Ectodermal cell (in vitro differentiated cells): ENCODE results near the gene KRABD2.
A peak's percentile ranks its signal among the peaks of the same experiment; 100 is the strongest.

ENCODE experiments used
- H3K27ac ChIP-seq: 2 replicates; pipeline ENCODE4 v1.7.0; 2013; ENCODE audit warnings: mild to moderate bottlenecking, low read depth, low read length; ENCODE audit not compliant: insufficient read depth, poor library complexity, severe bottlenecking
- H3K27me3 ChIP-seq: 2 replicates; pipeline ENCODE4 v1.7.0; 2013; ENCODE audit warnings: mild to moderate bottlenecking, low read length; ENCODE audit not compliant: insufficient read depth, control insufficient read depth, poor library complexity, severe bottlenecking
- H3K36me3 ChIP-seq: one replicate; pipeline ENCODE4 v1.7.0; 2013; ENCODE audit warnings: low read length; ENCODE audit not compliant: control insufficient read depth, insufficient read depth
- H3K4me1 ChIP-seq: one replicate; pipeline ENCODE4 v1.7.0; 2013; ENCODE audit warnings: low read length; ENCODE audit not compliant: control insufficient read depth, insufficient read depth
- H3K4me3 ChIP-seq: 2 replicates; pipeline ENCODE4 v1.7.0; 2013; ENCODE audit warnings: low read depth, low read length, control low read depth; ENCODE audit not compliant: insufficient read depth
- H3K9me3 ChIP-seq: 2 replicates; pipeline ENCODE4 v1.7.0; 2013; ENCODE audit warnings: mild to moderate bottlenecking, low read length, moderate library complexity; ENCODE audit not compliant: control insufficient read depth
- WGBS, 2 experiments: methylation state at CpG; one replicate each; pipeline ENCODE4 v1.1.7; 2013; ENCODE audit warnings: missing lambda C conversion rate in 2 of 2; 5-methylcytosine and 5-hydroxymethylcytosine counted together

Gene KRABD2

GRCh38 chr17:8376271-8377067 lies at the start of gene KRABD2:
TSS of gene KRABD2 (minus strand) at chr17:8376704.
- peak within 1 kb of the TSS; percentile 89 for H3K27ac ChIP-seq
- H3K4me3 ChIP-seq: peak within 1 kb of the TSS; percentile 75
- H3K9me3 ChIP-seq: no peaks in the 10 kb centered on the region
- WGBS, 2 experiments: 13 to 14% methylated on average over 41 of the region's 41 CpGs
- H3K36me3 ChIP-seq: peaks cover 39% of the 10 kb centered on the region
- H3K4me1 ChIP-seq: peaks cover 9% of the 10 kb centered on the region
- H3K27me3 ChIP-seq: no peaks in the 10 kb centered on the region

- Histone ChIP-seq H3K27ac (no peak overlapping the region), H3K36me3 (no peaks in the 10 kb centered on the region), H3K4me3 (no peak overlapping the region), H3K9me3 (no peaks in the 10 kb centered on the region), H3K27me3 (no peaks in the 10 kb centered on the region), H3K4me1 (peaks cover 4% of the 10 kb centered on the region)
- 76 to 86% methylated on average over 3 of the region's 3 CpGs for WGBS, 2 experiments
Observed at GRCh38 chr17:8421571-8421970, 45.1 kb upstream of the KRABD2 start.

GRCh38 chr17:8420041-8420934 lies 43.8 kb upstream of the KRABD2 start:
- H3K4me3 ChIP-seq: no peak overlapping the region
- no peaks in the 10 kb centered on the region for H3K36me3 ChIP-seq
- no peaks in the 10 kb centered on the region for H3K27me3 ChIP-seq
- H3K4me1 ChIP-seq: no peaks in the 10 kb centered on the region
- no peaks in the 10 kb centered on the region for H3K9me3 ChIP-seq
- no peak overlapping the region for H3K27ac ChIP-seq
- 79 to 84% methylated on average over 4 of the region's 5 CpGs for WGBS, 2 experiments

GRCh38 chr17:8419305-8419704 lies 42.8 kb upstream of the KRABD2 start:
- no peaks in the 10 kb centered on the region for H3K36me3 ChIP-seq
- H3K9me3 ChIP-seq: no peaks in the 10 kb centered on the region
- H3K4me3 ChIP-seq: no peak overlapping the region
- no peak overlapping the region for H3K27ac ChIP-seq
- H3K4me1 ChIP-seq: no peaks in the 10 kb centered on the region
- H3K27me3 ChIP-seq: no peaks in the 10 kb centered on the region
- WGBS, 2 experiments: 83 to 100% methylated on average over 1 of the region's 1 CpG

- no peaks in the 10 kb centered on the region for H3K4me1 ChIP-seq
- WGBS, 2 experiments: 81 to 83% methylated on average over 1 of the region's 1 CpG
- H3K9me3 ChIP-seq: no peaks in the 10 kb centered on the region
- H3K36me3 ChIP-seq: no peaks in the 10 kb centered on the region
- H3K4me3 ChIP-seq: no peak overlapping the region
- H3K27me3 ChIP-seq: no peaks in the 10 kb centered on the region
- no peak overlapping the region for H3K27ac ChIP-seq
Observed at GRCh38 chr17:8418471-8418870, 42.0 kb upstream of the KRABD2 start.

- Histone ChIP-seq H3K36me3 (no peaks in the 10 kb centered on the region), H3K27ac (no peak overlapping the region), H3K4me3 (no peak overlapping the region), H3K9me3 (no peaks in the 10 kb centered on the region), H3K4me1 (no peaks in the 10 kb centered on the region), H3K27me3 (no peaks in the 10 kb centered on the region)
- 92% methylated on average over 4 of the region's 4 CpGs for WGBS, 2 experiments
Observed at GRCh38 chr17:8417806-8418205, 41.3 kb upstream of the KRABD2 start.

GRCh38 chr17:8413938-8414337 lies 37.4 kb upstream of the KRABD2 start:
- no peak overlapping the region for H3K4me3 ChIP-seq
- H3K27me3 ChIP-seq: peaks cover 3% of the 10 kb centered on the region
- H3K4me1 ChIP-seq: no peaks in the 10 kb centered on the region
- H3K27ac ChIP-seq: no peak overlapping the region
- no peaks in the 10 kb centered on the region for H3K9me3 ChIP-seq
- H3K36me3 ChIP-seq: no peaks in the 10 kb centered on the region

GRCh38 chr17:8413328-8413727 lies 36.8 kb upstream of the KRABD2 start:
- no peak overlapping the region for H3K4me3 ChIP-seq
- WGBS, 2 experiments: 87 to 95% methylated on average over 4 of the region's 4 CpGs
- H3K9me3 ChIP-seq: no peaks in the 10 kb centered on the region
- H3K27me3 ChIP-seq: peaks cover 3% of the 10 kb centered on the region
- no peak overlapping the region for H3K27ac ChIP-seq
- no peaks in the 10 kb centered on the region for H3K4me1 ChIP-seq
- H3K36me3 ChIP-seq: no peaks in the 10 kb centered on the region

GRCh38 chr17:8412089-8412488 lies 35.6 kb upstream of the KRABD2 start:
- Histone ChIP-seq H3K9me3 (no peaks in the 10 kb centered on the region), H3K36me3 (no peaks in the 10 kb centered on the region), H3K4me1 (no peaks in the 10 kb centered on the region), H3K27me3 (peaks cover 3% of the 10 kb centered on the region), H3K4me3 (no peak overlapping the region), H3K27ac (no peak overlapping the region)
- 80% methylated on average over 5 of the region's 5 CpGs for WGBS, 2 experiments

- Histone ChIP-seq H3K9me3 (no peaks in the 10 kb centered on the region), H3K4me1 (no peaks in the 10 kb centered on the region), H3K27me3 (peaks cover 3% of the 10 kb centered on the region), H3K36me3 (no peaks in the 10 kb centered on the region), H3K4me3 (no peak overlapping the region), H3K27ac (no peak overlapping the region)
- WGBS, 2 experiments: 81 to 83% methylated on average over 1 of the region's 1 CpG
Observed at GRCh38 chr17:8410883-8411238, 34.4 kb upstream of the KRABD2 start.
